ENCODE results near the gene PDE6H. TPM values are rescaled to one million over a fixed set of nuclear protein-coding genes. Genes with fewer than 3 reads are reported as not detected.

The PDE6H gene
- total RNA-seq, 1 experiment from 2014 or later: not detected

GRCh38 chr12:15001733-15002382 lies 29.0 kb downstream of the PDE6H start:
- no TSS peak for BruUV-seq (replicated peaks)
- CTCF ChIA-PET: no interaction called here
- Histone ChIP-seq H3K36me3 (ENCODE audit: low read depth, low read length) (no peaks in the 10 kb centered on the region), H3K4me3 (ENCODE audit: low read length) (no peak overlapping the region), H3K4me2 (ENCODE audit: low read length) (no peak overlapping the region), H4K20me1 (ENCODE audit: low read length) (no peaks in the 10 kb centered on the region), H3K27ac (ENCODE audit: low read length) (no peak overlapping the region), H3K27me3 (ENCODE audit: low read length) (peaks cover 37% of the 10 kb centered on the region), H2AFZ (ENCODE audit: low read length) (no peak overlapping the region), H3K79me2 (ENCODE audit: low read length) (no peaks in the 10 kb centered on the region), H3K9ac (ENCODE audit: low read length) (no peak overlapping the region), H3K9me2 (replicated peaks; ENCODE audit: low read length) (no peaks in the 10 kb centered on the region), H3F3A (ENCODE audit: low read length, unreplicated experiment) (no peaks in the 10 kb centered on the region), H3K9me3 (ENCODE audit: low read length) (no peaks in the 10 kb centered on the region), H3K4me1 (ENCODE audit: insufficient read depth, low read length) (peaks cover 12% of the 10 kb centered on the region)
- no peak for DNase-seq
- TF ChIP-seq EZH2 (IDR thresholded peaks at IDR 0.05; ENCODE audit: low read length, unreplicated experiment): no peak
- no peak for TF ChIP-seq CTCF (conservative IDR thresholded peaks at IDR 0.05; ENCODE audit: low read depth, low read length)
- POLR2A ChIA-PET (ENCODE audit: unreplicated experiment): no interaction called here
- intact Hi-C loops (cut with micrococcal nuclease): no loop called here
- no peak for ATAC-seq

- ATAC-seq (no peak), DNase-seq (no peak)
- H3K9me2 ChIP-seq (replicated peaks; ENCODE audit: low read length): no peaks in the 10 kb centered on the region
- BruUV-seq (replicated peaks): no TSS peak
- CTCF ChIA-PET: no interaction called here
- POLR2A ChIA-PET (ENCODE audit: unreplicated experiment): no interaction called here
- H3K9me3 ChIP-seq (ENCODE audit: low read length): no peaks in the 10 kb centered on the region
- no peaks in the 10 kb centered on the region for H4K20me1 ChIP-seq (ENCODE audit: low read length)
- peaks cover 52% of the 10 kb centered on the region for H3K27me3 ChIP-seq (ENCODE audit: low read length)
- no peak for TF ChIP-seq CTCF (conservative IDR thresholded peaks at IDR 0.05; ENCODE audit: low read depth, low read length)
- TF ChIP-seq EZH2 (IDR thresholded peaks at IDR 0.05; ENCODE audit: low read length, unreplicated experiment): no peak
- TF ChIP-seq EZH2phosphoT487 (IDR thresholded peaks at IDR 0.05; ENCODE audit: borderline replicate concordance, low read length): no peak
- no peaks in the 10 kb centered on the region for H3F3A ChIP-seq (ENCODE audit: low read length, unreplicated experiment)
- H3K4me1 ChIP-seq (ENCODE audit: insufficient read depth, low read length): peaks cover 6% of the 10 kb centered on the region
- no peak overlapping the region for H3K4me2 ChIP-seq (ENCODE audit: low read length)
- intact Hi-C loops (cut with micrococcal nuclease): no loop called here
- H3K79me2 ChIP-seq (ENCODE audit: low read length): no peaks in the 10 kb centered on the region
- no peaks in the 10 kb centered on the region for H3K36me3 ChIP-seq (ENCODE audit: low read depth, low read length)
- H3K27ac ChIP-seq (ENCODE audit: low read length): no peak overlapping the region
- no peak overlapping the region for H3K9ac ChIP-seq (ENCODE audit: low read length)
- H3K4me3 ChIP-seq (ENCODE audit: low read length): no peak overlapping the region
- H2AFZ ChIP-seq (ENCODE audit: low read length): no peak overlapping the region
Measured at GRCh38 chr12:15004421-15004820, 31.6 kb downstream of the PDE6H start.

- no peak overlapping the region for H3K4me2 ChIP-seq (ENCODE audit: low read length)
- TF ChIP-seq EZH2phosphoT487 (IDR thresholded peaks at IDR 0.05; ENCODE audit: borderline replicate concordance, low read length): no peak
- TF ChIP-seq CTCF (conservative IDR thresholded peaks at IDR 0.05; ENCODE audit: low read depth, low read length): no peak
- TF ChIP-seq EZH2 (IDR thresholded peaks at IDR 0.05; ENCODE audit: low read length, unreplicated experiment): no peak
- ChIA-PET CTCF (no interaction called here), POLR2A (ENCODE audit: unreplicated experiment) (no interaction called here)
- H3K4me3 ChIP-seq (ENCODE audit: low read length): no peak overlapping the region
- ATAC-seq (no peak), DNase-seq (no peak)
- peaks cover 52% of the 10 kb centered on the region for H3K27me3 ChIP-seq (ENCODE audit: low read length)
- no peaks in the 10 kb centered on the region for H3F3A ChIP-seq (ENCODE audit: low read length, unreplicated experiment)
- H3K27ac ChIP-seq (ENCODE audit: low read length): no peak overlapping the region
- H3K79me2 ChIP-seq (ENCODE audit: low read length): no peaks in the 10 kb centered on the region
- no peaks in the 10 kb centered on the region; the same call in 1 of the 2 replicates for H3K4me1 ChIP-seq (ENCODE audit: insufficient read depth, low read length)
- H2AFZ ChIP-seq (ENCODE audit: low read length): no peak overlapping the region
- no TSS peak for BruUV-seq (replicated peaks)
- H3K9me2 ChIP-seq (replicated peaks; ENCODE audit: low read length): no peaks in the 10 kb centered on the region
- no peaks in the 10 kb centered on the region for H3K9me3 ChIP-seq (ENCODE audit: low read length)
- H3K36me3 ChIP-seq (ENCODE audit: low read depth, low read length): no peaks in the 10 kb centered on the region
- no peak overlapping the region for H3K9ac ChIP-seq (ENCODE audit: low read length)
- no peaks in the 10 kb centered on the region for H4K20me1 ChIP-seq (ENCODE audit: low read length)
- intact Hi-C loops (cut with micrococcal nuclease): no loop called here
Measured at GRCh38 chr12:15005064-15005463, 32.2 kb downstream of the PDE6H start.

Data from PC-3 (cell line).